Transverse colon (tissue), 3 donors: Measurements from ENCODE around the gene ITPKA.

Source experiments
- CTCF ChIP-seq, 5 experiments: fragments of 200-600 bp in 3 of 5; fragments of 450-650 bp in 2 of 5; sonication (generic) in 3 of 5; IDR thresholded peaks; 1 replicate in 2 of 5; 2 replicates in 3 of 5; pipeline ENCODE4 v1.5.1; 2016 to 2017; ENCODE audit warnings: antibody characterized with exemption in 5 of 5, inconsistent platforms in 3 of 5, mild to moderate bottlenecking in 2 of 5, moderate library complexity in 1 of 5
- EP300 ChIP-seq: sonication (generic); formaldehyde crosslinking; IDR thresholded peaks from one replicate; pipeline ENCODE4 v1.6.1; 2017; ENCODE audit warnings: antibody characterized with exemption, low read depth
- POLR2A ChIP-seq: fragments of 450-650 bp; IDR thresholded peaks from one replicate; pipeline ENCODE4 v1.6.1; 2016; ENCODE audit warnings: antibody characterized with exemption, mild to moderate bottlenecking, moderate library complexity

- TF ChIP-seq CTCF (IDR thresholded peaks at IDR 0.05) (no peak), POLR2A (no peak), EP300 (no peak)
Measured at GRCh38 chr15:41484937-41485625, 8.6 kb upstream of the ITPKA start.
